NCI-H146 (cell line): ENCODE data around the gene ZNF425.
"Not testable (repeated sequence)": the region's sequence is repeated elsewhere in the genome, so short reads cannot be mapped to it uniquely, and the experiment has no call there.

Experiments
- DNase-seq: peaks from one replicate; lab custom pipeline; 2025; lab: John Stamatoyannopoulos, UW

Gene ZNF425

GRCh38 chr7:149133028-149133710, 7.0 kb upstream of the ZNF425 start:
- no peak for DNase-seq

GRCh38 chr7:149130572-149131198, 4.6 kb upstream of the ZNF425 start:
- no peak for DNase-seq

GRCh38 chr7:149126662-149127266, 640 bp upstream of the ZNF425 start:
- DNase-seq, result peak; percentile 63

- peak; percentile 36 for DNase-seq
Observed at GRCh38 chr7:149125189-149125862, 798 bp downstream of the ZNF425 start.

GRCh38 chr7:149109969-149110368, 16.2 kb downstream of the ZNF425 start:
- DNase-seq, result no peak

- no peak for DNase-seq
Observed at GRCh38 chr7:149104749-149105148, 21.4 kb downstream of the ZNF425 start.

- no peak for DNase-seq
Observed at GRCh38 chr7:149104214-149104613, 21.9 kb downstream of the ZNF425 start.

GRCh38 chr7:149103424-149103823, 22.7 kb downstream of the ZNF425 start:
- DNase-seq, result no peak

- DNase-seq, result no peak
Observed at GRCh38 chr7:149102666-149103065, 23.5 kb downstream of the ZNF425 start.

GRCh38 chr7:149100821-149101220, 25.3 kb downstream of the ZNF425 start:
- DNase-seq, result no peak

GRCh38 chr7:149099058-149099457, 27.1 kb downstream of the ZNF425 start:
- DNase-seq, result no peak

- DNase-seq, result no peak
Observed at GRCh38 chr7:149097088-149097487, 29.0 kb downstream of the ZNF425 start.

- no peak for DNase-seq
Observed at GRCh38 chr7:149093228-149093627, 32.9 kb downstream of the ZNF425 start.

GRCh38 chr7:149092244-149092643, 33.9 kb downstream of the ZNF425 start:
- not testable (repeated sequence) for DNase-seq

- peak; percentile 93 for DNase-seq
Observed at GRCh38 chr7:149090397-149091195, 35.5 kb downstream of the ZNF425 start, which contains the start of gene ZNF786. Gene ZNF786, minus strand, starts transcription at chr7:149090718. Its CDS starts 78 bp downstream, at chr7:149090640.

- DNase-seq, result no peak
Observed at GRCh38 chr7:149087376-149087775, 38.7 kb downstream of the ZNF425 start.

- no peak for DNase-seq
Observed at GRCh38 chr7:149085866-149086265, 40.3 kb downstream of the ZNF425 start.

- DNase-seq, result no peak
Observed at GRCh38 chr7:149084407-149084806, 41.7 kb downstream of the ZNF425 start.

- DNase-seq, result no peak
Observed at GRCh38 chr7:149081914-149082313, 44.2 kb downstream of the ZNF425 start.

- DNase-seq, result no peak
Observed at GRCh38 chr7:149077594-149077993, 48.5 kb downstream of the ZNF425 start.

GRCh38 chr7:149075286-149075685, 50.8 kb downstream of the ZNF425 start:
- DNase-seq, result no peak
